Measurements from ENCODE around the gene PLA2G4B.

Gene PLA2G4B, protein sequence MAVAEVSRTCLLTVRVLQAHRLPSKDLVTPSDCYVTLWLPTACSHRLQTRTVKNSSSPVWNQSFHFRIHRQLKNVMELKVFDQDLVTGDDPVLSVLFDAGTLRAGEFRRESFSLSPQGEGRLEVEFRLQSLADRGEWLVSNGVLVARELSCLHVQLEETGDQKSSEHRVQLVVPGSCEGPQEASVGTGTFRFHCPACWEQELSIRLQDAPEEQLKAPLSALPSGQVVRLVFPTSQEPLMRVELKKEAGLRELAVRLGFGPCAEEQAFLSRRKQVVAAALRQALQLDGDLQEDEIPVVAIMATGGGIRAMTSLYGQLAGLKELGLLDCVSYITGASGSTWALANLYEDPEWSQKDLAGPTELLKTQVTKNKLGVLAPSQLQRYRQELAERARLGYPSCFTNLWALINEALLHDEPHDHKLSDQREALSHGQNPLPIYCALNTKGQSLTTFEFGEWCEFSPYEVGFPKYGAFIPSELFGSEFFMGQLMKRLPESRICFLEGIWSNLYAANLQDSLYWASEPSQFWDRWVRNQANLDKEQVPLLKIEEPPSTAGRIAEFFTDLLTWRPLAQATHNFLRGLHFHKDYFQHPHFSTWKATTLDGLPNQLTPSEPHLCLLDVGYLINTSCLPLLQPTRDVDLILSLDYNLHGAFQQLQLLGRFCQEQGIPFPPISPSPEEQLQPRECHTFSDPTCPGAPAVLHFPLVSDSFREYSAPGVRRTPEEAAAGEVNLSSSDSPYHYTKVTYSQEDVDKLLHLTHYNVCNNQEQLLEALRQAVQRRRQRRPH

GRCh38 chr15:41838400-41838897 lies at the start of gene PLA2G4B:
Gene PLA2G4B, plus strand, starts transcription at chr15:41838847. Its CDS starts 67 bp downstream, at chr15:41838914.
- H3K4me3 ChIP-seq (replicated peaks; ENCODE audit: low read depth, low read length), result no peak within 1 kb of the TSS
- DNase-seq (ENCODE audit: extremely low read depth, low read depth), result no peak
- TF ChIP-seq, protein P1, sequence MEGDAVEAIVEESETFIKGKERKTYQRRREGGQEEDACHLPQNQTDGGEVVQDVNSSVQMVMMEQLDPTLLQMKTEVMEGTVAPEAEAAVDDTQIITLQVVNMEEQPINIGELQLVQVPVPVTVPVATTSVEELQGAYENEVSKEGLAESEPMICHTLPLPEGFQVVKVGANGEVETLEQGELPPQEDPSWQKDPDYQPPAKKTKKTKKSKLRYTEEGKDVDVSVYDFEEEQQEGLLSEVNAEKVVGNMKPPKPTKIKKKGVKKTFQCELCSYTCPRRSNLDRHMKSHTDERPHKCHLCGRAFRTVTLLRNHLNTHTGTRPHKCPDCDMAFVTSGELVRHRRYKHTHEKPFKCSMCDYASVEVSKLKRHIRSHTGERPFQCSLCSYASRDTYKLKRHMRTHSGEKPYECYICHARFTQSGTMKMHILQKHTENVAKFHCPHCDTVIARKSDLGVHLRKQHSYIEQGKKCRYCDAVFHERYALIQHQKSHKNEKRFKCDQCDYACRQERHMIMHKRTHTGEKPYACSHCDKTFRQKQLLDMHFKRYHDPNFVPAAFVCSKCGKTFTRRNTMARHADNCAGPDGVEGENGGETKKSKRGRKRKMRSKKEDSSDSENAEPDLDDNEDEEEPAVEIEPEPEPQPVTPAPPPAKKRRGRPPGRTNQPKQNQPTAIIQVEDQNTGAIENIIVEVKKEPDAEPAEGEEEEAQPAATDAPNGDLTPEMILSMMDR (IDR thresholded peaks at IDR 0.05; ENCODE audit: low read depth, low read length, missing control alignments), result no peak

DNA sequence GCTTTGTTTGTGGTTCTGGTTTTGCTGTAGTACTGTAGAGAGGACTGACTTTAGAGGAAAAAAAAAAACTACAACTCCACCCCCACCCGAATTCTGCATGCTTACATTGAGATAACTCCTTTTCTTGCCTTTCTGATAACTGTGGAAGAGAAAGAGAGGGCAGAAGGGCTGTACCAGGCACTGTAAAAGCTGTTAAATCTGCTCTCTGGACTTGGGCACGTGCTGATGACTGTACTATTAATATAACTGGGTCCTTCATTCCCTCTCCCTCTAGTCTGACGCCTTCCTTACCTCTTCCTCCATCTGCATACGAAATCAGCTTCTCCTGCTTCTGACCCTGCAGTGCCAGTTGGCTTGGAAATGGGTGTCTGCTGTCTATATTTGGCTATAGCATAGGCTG lies 49.4 kb upstream of the PLA2G4B start:
- no peak for DNase-seq (ENCODE audit: extremely low read depth, low read depth)
- TF ChIP-seq, protein P1 (IDR thresholded peaks at IDR 0.05; ENCODE audit: low read depth, low read length, missing control alignments), result no peak
- no peak overlapping the region for H3K4me3 ChIP-seq (replicated peaks; ENCODE audit: low read depth, low read length)

DNA sequence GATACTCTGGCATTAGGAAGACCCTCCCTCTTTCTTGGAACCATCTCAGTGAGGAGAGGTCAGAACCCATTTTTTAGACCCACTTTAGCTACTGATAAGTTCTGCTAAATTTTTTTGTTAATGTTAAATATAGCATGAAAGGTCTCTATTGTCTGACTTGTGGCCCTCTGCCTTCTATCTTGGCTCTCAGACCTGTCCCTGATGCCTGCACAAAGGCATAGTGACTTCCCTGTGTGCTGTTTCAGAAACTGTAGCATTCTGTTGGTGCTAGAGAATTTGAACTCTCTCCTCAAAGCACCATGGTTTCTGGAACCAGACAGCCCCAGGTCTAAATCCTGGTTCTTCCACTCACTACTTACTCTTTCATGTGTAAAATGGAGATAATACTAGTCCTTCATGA lies 49.0 kb upstream of the PLA2G4B start:
- H3K4me3 ChIP-seq (replicated peaks; ENCODE audit: low read depth, low read length), result no peak overlapping the region
- no peak for DNase-seq (ENCODE audit: extremely low read depth, low read depth)
- TF ChIP-seq, protein P1 (IDR thresholded peaks at IDR 0.05; ENCODE audit: low read depth, low read length, missing control alignments), result no peak

- no peak overlapping the region for H3K4me3 ChIP-seq (replicated peaks; ENCODE audit: low read depth, low read length)
- DNase-seq (ENCODE audit: extremely low read depth, low read depth), result no peak
- TF ChIP-seq, protein P1 (IDR thresholded peaks at IDR 0.05; ENCODE audit: low read depth, low read length, missing control alignments), result no peak
These were observed 48.5 kb upstream of the PLA2G4B start for GRCh38 chr15:41790169-41790568.

- TF ChIP-seq, protein P1 (IDR thresholded peaks at IDR 0.05; ENCODE audit: low read depth, low read length, missing control alignments), result no peak
- H3K4me3 ChIP-seq (replicated peaks; ENCODE audit: low read depth, low read length), result peak overlapping the region; percentile 12; the same call in 1 of the 2 replicates
- peak; percentile 74 for DNase-seq (ENCODE audit: extremely low read depth, low read depth)
These were observed 47.7 kb upstream of the PLA2G4B start for GRCh38 chr15:41790756-41791546.

- no peak for DNase-seq (ENCODE audit: extremely low read depth, low read depth)
- TF ChIP-seq, protein P1 (IDR thresholded peaks at IDR 0.05; ENCODE audit: low read depth, low read length, missing control alignments), result no peak
- H3K4me3 ChIP-seq (replicated peaks; ENCODE audit: low read depth, low read length), result no peak overlapping the region
These were observed 47.1 kb upstream of the PLA2G4B start for GRCh38 chr15:41791547-41791937.
